Osteocyte (in vitro differentiated cells): ENCODE data around the gene PCDHGA4. TPM values are rescaled to one million over a fixed set of nuclear protein-coding genes. Genes with fewer than 3 reads are reported as not detected.

Experiments used
- DNase-seq: peaks from one replicate; pipeline ENCODE4 v3.0.0; 2021; ENCODE audit warnings: mixed read lengths; ENCODE audit not compliant: unreplicated experiment; ENCODE audit errors: extremely low spot score
- H3K27ac Mint-ChIP-seq: one replicate; pipeline ENCODE4 v1.8.0; 2021; ENCODE audit warnings: mild to moderate bottlenecking, mixed read lengths; ENCODE audit not compliant: unreplicated experiment
- H3K27me3 Mint-ChIP-seq: one replicate; pipeline ENCODE4 v1.8.0; 2021; ENCODE audit warnings: mixed read lengths; ENCODE audit not compliant: unreplicated experiment
- H3K36me3 Mint-ChIP-seq: one replicate; pipeline ENCODE4 v1.8.0; 2021; ENCODE audit warnings: mixed read lengths; ENCODE audit not compliant: unreplicated experiment
- H3K4me1 Mint-ChIP-seq: one replicate; pipeline ENCODE4 v1.8.0; 2021; ENCODE audit warnings: mixed read lengths; ENCODE audit not compliant: unreplicated experiment
- H3K4me3 Mint-ChIP-seq: one replicate; pipeline ENCODE4 v1.8.0; 2021; ENCODE audit warnings: mild to moderate bottlenecking, moderate library complexity, mixed read lengths; ENCODE audit not compliant: unreplicated experiment
- H3K9me3 Mint-ChIP-seq: one replicate; pipeline ENCODE4 v1.8.0; 2021; ENCODE audit warnings: mixed read lengths; ENCODE audit not compliant: unreplicated experiment
- total RNA-seq: library from RNA; stranded (reverse); gene quantifications from 2 replicates; pipeline ENCODE4 v1.2.1, GENCODE V29; 2021
- TF ChIP-seq, protein P1 (sequence below): fragments of 200-600 bp; sonication (generic); IDR thresholded peaks from 2 replicates; pipeline ENCODE4 v1.5.0; 2021; ENCODE audit warnings: antibody characterized with exemption, mild to moderate bottlenecking, moderate library complexity

Gene PCDHGA4
- total RNA-seq, 1 donor from 2014 or later: 0.27 TPM

DNA sequence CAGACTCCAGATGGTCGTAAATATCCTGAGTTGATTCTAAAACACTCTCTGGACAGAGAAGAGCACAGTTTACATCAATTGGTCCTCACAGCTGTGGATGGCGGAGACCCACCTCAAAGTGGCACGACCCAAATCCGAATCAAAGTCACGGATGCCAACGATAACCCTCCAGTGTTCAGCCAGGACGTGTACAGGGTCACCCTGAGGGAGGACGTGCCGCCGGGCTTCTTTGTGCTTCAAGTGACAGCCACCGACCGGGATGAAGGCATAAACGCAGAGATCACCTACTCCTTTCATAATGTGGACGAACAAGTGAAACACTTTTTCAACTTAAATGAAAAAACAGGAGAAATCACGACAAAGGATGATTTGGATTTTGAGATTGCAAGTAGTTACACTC lies 5.9 kb downstream of the PCDHGA4 start:
- Mint-ChIP-seq H3K27ac (no peak overlapping the region), H3K36me3 (no peaks in the 10 kb centered on the region), H3K9me3 (peaks cover 44% of the 10 kb centered on the region), H3K4me1 (no peaks in the 10 kb centered on the region), H3K27me3 (no peaks in the 10 kb centered on the region), H3K4me3 (no peak overlapping the region)
- TF ChIP-seq, protein P1, sequence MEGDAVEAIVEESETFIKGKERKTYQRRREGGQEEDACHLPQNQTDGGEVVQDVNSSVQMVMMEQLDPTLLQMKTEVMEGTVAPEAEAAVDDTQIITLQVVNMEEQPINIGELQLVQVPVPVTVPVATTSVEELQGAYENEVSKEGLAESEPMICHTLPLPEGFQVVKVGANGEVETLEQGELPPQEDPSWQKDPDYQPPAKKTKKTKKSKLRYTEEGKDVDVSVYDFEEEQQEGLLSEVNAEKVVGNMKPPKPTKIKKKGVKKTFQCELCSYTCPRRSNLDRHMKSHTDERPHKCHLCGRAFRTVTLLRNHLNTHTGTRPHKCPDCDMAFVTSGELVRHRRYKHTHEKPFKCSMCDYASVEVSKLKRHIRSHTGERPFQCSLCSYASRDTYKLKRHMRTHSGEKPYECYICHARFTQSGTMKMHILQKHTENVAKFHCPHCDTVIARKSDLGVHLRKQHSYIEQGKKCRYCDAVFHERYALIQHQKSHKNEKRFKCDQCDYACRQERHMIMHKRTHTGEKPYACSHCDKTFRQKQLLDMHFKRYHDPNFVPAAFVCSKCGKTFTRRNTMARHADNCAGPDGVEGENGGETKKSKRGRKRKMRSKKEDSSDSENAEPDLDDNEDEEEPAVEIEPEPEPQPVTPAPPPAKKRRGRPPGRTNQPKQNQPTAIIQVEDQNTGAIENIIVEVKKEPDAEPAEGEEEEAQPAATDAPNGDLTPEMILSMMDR: no peak
- DNase-seq: no peak

GRCh38 chr5:141362719-141363118 lies 7.9 kb downstream of the PCDHGA4 start:
- TF ChIP-seq, protein P1: no peak
- no peak overlapping the region for H3K4me3 Mint-ChIP-seq
- H3K36me3 Mint-ChIP-seq: no peaks in the 10 kb centered on the region
- peaks cover 35% of the 10 kb centered on the region for H3K9me3 Mint-ChIP-seq
- H3K27ac Mint-ChIP-seq: no peak overlapping the region
- no peak for DNase-seq
- H3K27me3 Mint-ChIP-seq: no peaks in the 10 kb centered on the region
- H3K4me1 Mint-ChIP-seq: no peaks in the 10 kb centered on the region

DNA sequence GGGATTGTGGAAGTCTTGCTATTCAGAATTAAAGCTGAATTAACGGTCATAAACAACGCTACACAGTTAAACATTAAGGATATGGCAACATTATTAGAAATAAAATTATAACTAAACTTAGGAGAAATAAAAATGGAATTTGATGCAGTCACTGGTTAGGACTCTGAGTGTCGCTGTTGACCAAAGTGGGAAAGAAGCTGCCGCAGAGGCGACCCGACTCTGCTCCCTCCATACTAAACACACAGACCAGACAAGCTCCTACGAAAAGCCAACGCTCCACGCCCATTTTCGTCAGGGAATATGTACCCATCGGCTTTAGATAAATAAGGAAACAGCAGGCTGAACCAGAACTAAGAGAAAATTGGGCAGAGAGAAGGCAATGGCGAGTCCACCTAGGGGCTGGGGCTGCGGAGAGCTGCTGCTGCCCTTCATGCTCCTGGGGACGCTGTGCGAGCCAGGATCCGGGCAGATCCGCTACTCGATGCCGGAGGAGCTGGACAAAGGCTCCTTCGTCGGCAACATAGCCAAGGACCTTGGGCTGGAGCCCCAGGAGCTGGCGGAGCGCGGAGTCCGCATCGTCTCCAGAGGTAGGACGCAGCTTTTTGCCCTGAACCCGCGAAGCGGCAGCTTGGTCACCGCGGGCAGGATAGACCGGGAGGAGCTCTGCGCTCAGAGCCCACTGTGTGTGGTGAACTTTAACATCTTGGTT lies 9.3 kb downstream of the PCDHGA4 start, which contains the start of gene PCDHGA5:
PCDHGA5 (plus strand) TSS at position 211 of the 709 bp plus-strand sequence; CDS start at position 380, 169 bp downstream.
- Mint-ChIP-seq H3K9me3 (peaks cover 26% of the 10 kb centered on the region), H3K4me1 (no peaks in the 10 kb centered on the region), H3K4me3 (no peak within 1 kb of the TSS), H3K27me3 (no peaks in the 10 kb centered on the region), H3K36me3 (no peaks in the 10 kb centered on the region), H3K27ac (no peak within 1 kb of the TSS)
- TF ChIP-seq, protein P1: no peak
- DNase-seq: no peak

- peaks cover 17% of the 10 kb centered on the region for H3K9me3 Mint-ChIP-seq
- H3K27me3 Mint-ChIP-seq: no peaks in the 10 kb centered on the region
- DNase-seq: no peak
- H3K36me3 Mint-ChIP-seq: no peaks in the 10 kb centered on the region
- TF ChIP-seq, protein P1: no peak
- H3K4me3 Mint-ChIP-seq: no peak overlapping the region
- H3K27ac Mint-ChIP-seq: no peak overlapping the region
- H3K4me1 Mint-ChIP-seq: no peaks in the 10 kb centered on the region
Measured at GRCh38 chr5:141366016-141366896, 11.4 kb downstream of the PCDHGA4 start.
